Epidermal melanocyte (primary cell): Measurements from ENCODE around the gene STKLD1.

Source experiments
- DNase-seq: peaks from one replicate; pipeline ENCODE4 v3.0.0; 2011; ENCODE audit warnings: low spot score; ENCODE audit not compliant: insufficient read length

Gene STKLD1

GRCh38 chr9:133344979-133345378, 31.2 kb upstream of the STKLD1 start:
- no peak for DNase-seq

GRCh38 chr9:133345596-133345995, 30.6 kb upstream of the STKLD1 start:
- no peak for DNase-seq

GRCh38 chr9:133346021-133346785, 30.0 kb upstream of the STKLD1 start:
- DNase-seq = no peak

- no peak for DNase-seq
Measured at GRCh38 chr9:133347515-133347984, 28.6 kb upstream of the STKLD1 start.

GRCh38 chr9:133347985-133348717, 28.0 kb upstream of the STKLD1 start, which contains the start of the genes MED22 and RPL7A:
TSS of gene MED22 (minus strand) at chr9:133348131. CDS start at chr9:133346662, 1,469 bp downstream.
TSS of gene RPL7A (plus strand) at chr9:133348218. CDS start at chr9:133348244, 26 bp downstream.
- DNase-seq = peak; percentile 98

- DNase-seq = no peak
Measured at GRCh38 chr9:133348718-133349573, 27.2 kb upstream of the STKLD1 start.

- no peak for DNase-seq
Measured at GRCh38 chr9:133349965-133350616, 26.1 kb upstream of the STKLD1 start.

GRCh38 chr9:133351526-133351907, 24.6 kb upstream of the STKLD1 start:
- DNase-seq = no peak

- no peak for DNase-seq
Measured at GRCh38 chr9:133351908-133352634, 24.1 kb upstream of the STKLD1 start.

GRCh38 chr9:133352635-133353340, 23.4 kb upstream of the STKLD1 start:
- DNase-seq = no peak

GRCh38 chr9:133353548-133353947, 22.6 kb upstream of the STKLD1 start:
- DNase-seq = no peak

- DNase-seq = no peak
Measured at GRCh38 chr9:133354766-133355165, 21.4 kb upstream of the STKLD1 start.

GRCh38 chr9:133355881-133356357, 20.2 kb upstream of the STKLD1 start:
- DNase-seq = no peak

GRCh38 chr9:133356391-133357091, 19.6 kb upstream of the STKLD1 start, which contains the start of the genes SURF1 and SURF2:
TSS of gene SURF1 (minus strand) at chr9:133356487. CDS start at chr9:133356453, 34 bp downstream.
TSS of gene SURF2 (plus strand) at chr9:133356550. CDS start at chr9:133356593, 43 bp downstream.
- DNase-seq = peak; percentile 85

- no peak for DNase-seq
Measured at GRCh38 chr9:133357656-133358055, 18.5 kb upstream of the STKLD1 start.

- DNase-seq = no peak
Measured at GRCh38 chr9:133359399-133360175, 16.6 kb upstream of the STKLD1 start.

- DNase-seq = no peak
Measured at GRCh38 chr9:133360400-133361393, 15.5 kb upstream of the STKLD1 start.
